Choroid plexus epithelial cell (primary cell): Measurements from ENCODE around the gene NPAS3.
A peak's percentile ranks its signal among the peaks of the same experiment; 100 is the strongest.

Experiments used
- DNase-seq: peaks from one replicate; pipeline ENCODE4 v3.0.0-alpha.2; 2010; ENCODE audit warnings: low read depth
- H3K4me3 ChIP-seq: 2 replicates; pipeline ENCODE4 v1.5.1; 2011; ENCODE audit warnings: low read depth, mild to moderate bottlenecking, control low read depth, low read length, moderate library complexity
- CTCF ChIP-seq: conservative IDR thresholded peaks from 2 replicates; pipeline ENCODE4 v1.5.1; 2011; ENCODE audit warnings: low read depth, mild to moderate bottlenecking, control low read depth, inconsistent platforms, low read length, moderate library complexity

Gene NPAS3

GRCh38 chr14:33359288-33359881 lies 420.7 kb downstream of the NPAS3 start:
- DNase-seq, result peak; percentile 26
- no peak for TF ChIP-seq CTCF
- H3K4me3 ChIP-seq, result no peak overlapping the region

- no peak overlapping the region for H3K4me3 ChIP-seq
- no peak for DNase-seq
- no peak for TF ChIP-seq CTCF
Observed at GRCh38 chr14:33362934-33363333, 424.3 kb downstream of the NPAS3 start.

- peak; percentile 78 for DNase-seq
- no peak overlapping the region for H3K4me3 ChIP-seq
- no peak for TF ChIP-seq CTCF
Observed at GRCh38 chr14:33363682-33364081, 425.0 kb downstream of the NPAS3 start.

GRCh38 chr14:33364466-33364865 lies 425.8 kb downstream of the NPAS3 start:
- H3K4me3 ChIP-seq, result no peak overlapping the region
- DNase-seq, result peak; percentile 11
- TF ChIP-seq CTCF, result no peak

- TF ChIP-seq CTCF, result no peak
- no peak overlapping the region for H3K4me3 ChIP-seq
- no peak for DNase-seq
Observed at GRCh38 chr14:33369041-33369440, 430.4 kb downstream of the NPAS3 start.

- TF ChIP-seq CTCF, result no peak
Observed at GRCh38 chr14:33369972-33370371, 431.3 kb downstream of the NPAS3 start.

GRCh38 chr14:33370426-33370825 lies 431.7 kb downstream of the NPAS3 start:
- H3K4me3 ChIP-seq, result no peak overlapping the region
- TF ChIP-seq CTCF, result no peak
- DNase-seq, result no peak

More at GRCh38 chr14:33369972-33370371, 431.3 kb downstream of the NPAS3 start:
- H3K4me3 ChIP-seq, result no peak overlapping the region
- no peak for DNase-seq
